ENCODE results near the gene OPCML. TPM values are rescaled to one million over a fixed set of nuclear protein-coding genes. Genes with fewer than 3 reads are reported as not detected.

Gene OPCML
- polyA plus RNA-seq, 1 donor from 2014 or later: 11.6 TPM

GRCh38 chr11:132535830-132536229 lies 996.5 kb downstream of the OPCML start:
- H4K20me1 ChIP-seq (ENCODE audit: insufficient read depth): no peaks in the 10 kb centered on the region
- H3K36me3 ChIP-seq (ENCODE audit: insufficient read depth, low read length): no peaks in the 10 kb centered on the region
- H3K27me3 ChIP-seq (ENCODE audit: insufficient read depth, low read depth, low read length): no peaks in the 10 kb centered on the region
- H3K9ac ChIP-seq (ENCODE audit: low read length): no peak overlapping the region
- no peaks in the 10 kb centered on the region for H3K79me2 ChIP-seq (replicated peaks; ENCODE audit: insufficient read depth, low read length)
- H3K9me3 ChIP-seq (ENCODE audit: low read length): no peaks in the 10 kb centered on the region
- no peak overlapping the region for H2AFZ ChIP-seq (ENCODE audit: low read depth, low read length)
- no peak overlapping the region for H3K27ac ChIP-seq (ENCODE audit: low read length)
- no peak overlapping the region for H3K4me3 ChIP-seq (ENCODE audit: low read length)
- H3F3A ChIP-seq (ENCODE audit: insufficient read depth, low read length, poor library complexity, severe bottlenecking): peaks cover 3% of the 10 kb centered on the region
- TF ChIP-seq CTCF (IDR thresholded peaks at IDR 0.05; ENCODE audit: poor library complexity, severe bottlenecking): no peak
- no peak for TF ChIP-seq MXI1 (conservative IDR thresholded peaks at IDR 0.05; ENCODE audit: poor library complexity, severe bottlenecking)
- no peak for TF ChIP-seq RAD21 (conservative IDR thresholded peaks at IDR 0.05)
- no peak for TF ChIP-seq POLR2AphosphoS5 (IDR thresholded peaks at IDR 0.05)
- no peak for TF ChIP-seq EP300 (conservative IDR thresholded peaks at IDR 0.05; ENCODE audit: poor library complexity, severe bottlenecking)
- no peak for TF ChIP-seq EZH2 (IDR thresholded peaks at IDR 0.05; ENCODE audit: borderline replicate concordance, insufficient read depth, low read length, poor library complexity, severe bottlenecking)
- no peak overlapping the region for H3K4me2 ChIP-seq (ENCODE audit: low read length)
- H3K9me2 ChIP-seq (ENCODE audit: insufficient read depth, low read length): no peaks in the 10 kb centered on the region

- Histone ChIP-seq H3K79me2 (replicated peaks; ENCODE audit: insufficient read depth, low read length) (no peaks in the 10 kb centered on the region), H4K20me1 (ENCODE audit: insufficient read depth) (no peaks in the 10 kb centered on the region), H3K9ac (ENCODE audit: low read length) (no peak overlapping the region), H2AFZ (ENCODE audit: low read depth, low read length) (no peak overlapping the region), H3F3A (ENCODE audit: insufficient read depth, low read length, poor library complexity, severe bottlenecking) (no peaks in the 10 kb centered on the region), H3K27ac (ENCODE audit: low read length) (no peak overlapping the region), H3K27me3 (ENCODE audit: insufficient read depth, low read depth, low read length) (no peaks in the 10 kb centered on the region), H3K4me3 (ENCODE audit: low read length) (no peak overlapping the region), H3K4me2 (ENCODE audit: low read length) (no peak overlapping the region), H3K9me2 (ENCODE audit: insufficient read depth, low read length) (no peaks in the 10 kb centered on the region), H3K9me3 (ENCODE audit: low read length) (no peaks in the 10 kb centered on the region), H3K36me3 (ENCODE audit: insufficient read depth, low read length) (no peaks in the 10 kb centered on the region)
- TF ChIP-seq CTCF (IDR thresholded peaks at IDR 0.05; ENCODE audit: poor library complexity, severe bottlenecking): no peak
- TF ChIP-seq SMC3 (conservative IDR thresholded peaks at IDR 0.05; ENCODE audit: poor library complexity): no peak
- TF ChIP-seq EZH2 (IDR thresholded peaks at IDR 0.05; ENCODE audit: borderline replicate concordance, insufficient read depth, low read length, poor library complexity, severe bottlenecking): no peak
- no peak for TF ChIP-seq POLR2AphosphoS5 (IDR thresholded peaks at IDR 0.05)
- no peak for TF ChIP-seq TAF1 (IDR thresholded peaks at IDR 0.05; ENCODE audit: low read depth)
- no peak for TF ChIP-seq RAD21 (conservative IDR thresholded peaks at IDR 0.05)
- TF ChIP-seq MXI1 (conservative IDR thresholded peaks at IDR 0.05; ENCODE audit: poor library complexity, severe bottlenecking): no peak
- no peak for TF ChIP-seq REST (IDR thresholded peaks at IDR 0.05; ENCODE audit: borderline replicate concordance)
- no peak for TF ChIP-seq EP300 (conservative IDR thresholded peaks at IDR 0.05; ENCODE audit: poor library complexity, severe bottlenecking)
Measured at GRCh38 chr11:132531921-132532320, 1000.4 kb downstream of the OPCML start.
